ENCODE data around the gene CYP1B1. TPM values are rescaled to one million over a fixed set of nuclear protein-coding genes. Genes with fewer than 3 reads are reported as not detected.

The CYP1B1 gene
- total and polyA plus RNA-seq, 2 donors (not counting 1 experiment from before 2014, with no cell fraction given), result 43.2 to 94.1 TPM

- no peak overlapping the region for H3K9ac ChIP-seq (ENCODE audit: insufficient read depth, low read length)
- H3K9me3 ChIP-seq (ENCODE audit: control insufficient read depth, insufficient read depth, low read depth, low read length), result no peaks in the 10 kb centered on the region
- H3K27ac ChIP-seq (ENCODE audit: insufficient read depth, low read length), result no peak overlapping the region
- no peak overlapping the region for H3K4me2 ChIP-seq (ENCODE audit: extremely low read depth, insufficient read depth, low read length)
- H2AFZ ChIP-seq (ENCODE audit: low read length), result no peak overlapping the region
- no peaks in the 10 kb centered on the region for H3K4me1 ChIP-seq (ENCODE audit: control insufficient read depth, extremely low read depth, insufficient read depth, low read length)
- no peak for DNase-seq (ENCODE audit: low read depth in 2 of 2)
- TF ChIP-seq EZH2 (IDR thresholded peaks at IDR 0.05; ENCODE audit: low read length, missing control alignments), result no peak
- H3K27me3 ChIP-seq (ENCODE audit: control insufficient read depth, insufficient read depth, low read length), result no peaks in the 10 kb centered on the region
- H3K79me2 ChIP-seq (ENCODE audit: control insufficient read depth, insufficient read depth, low read length), result no peaks in the 10 kb centered on the region
- H3K36me3 ChIP-seq (ENCODE audit: control insufficient read depth, insufficient read depth, low read length), result no peaks in the 10 kb centered on the region
- H3K4me3 ChIP-seq (replicated peaks in 1 of 4; ENCODE audit: control extremely low read depth in 1 of 4, insufficient read depth in 1 of 4, low read depth in 3 of 4, low read length in 4 of 4), result no peak overlapping the region
- no peaks in the 10 kb centered on the region for H4K20me1 ChIP-seq (ENCODE audit: control insufficient read depth, extremely low read depth, insufficient read depth, low read length)
Measured at GRCh38 chr2:38029512-38029911, 46.4 kb downstream of the CYP1B1 start.

DNA sequence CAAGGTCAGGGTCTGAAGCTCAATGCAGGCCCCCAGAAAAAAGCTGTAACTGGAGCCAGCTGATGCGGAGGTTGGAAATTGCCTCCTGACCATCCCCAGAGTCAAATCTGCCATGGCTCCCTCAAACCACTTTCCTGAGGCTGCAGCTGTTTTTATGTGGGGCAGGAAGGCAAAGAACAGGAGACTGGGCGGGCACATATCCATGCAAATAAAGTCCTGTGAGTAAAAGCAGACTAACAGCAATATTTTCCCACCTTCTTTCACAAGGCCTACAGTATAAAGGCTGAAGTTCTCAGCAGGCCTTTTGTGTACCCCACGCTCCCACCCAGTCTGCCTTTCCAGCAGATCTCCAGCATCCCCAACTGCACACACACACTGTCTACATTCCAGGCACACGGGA is 47.1 kb downstream of the CYP1B1 start:
- no peak overlapping the region for H3K27ac ChIP-seq (ENCODE audit: insufficient read depth, low read length)
- H3K4me2 ChIP-seq (ENCODE audit: extremely low read depth, insufficient read depth, low read length), result no peak overlapping the region
- H3K9ac ChIP-seq (ENCODE audit: insufficient read depth, low read length), result no peak overlapping the region
- H3K4me3 ChIP-seq (replicated peaks in 1 of 4; ENCODE audit: control extremely low read depth in 1 of 4, insufficient read depth in 1 of 4, low read depth in 3 of 4, low read length in 4 of 4), result no peak overlapping the region
- H3K36me3 ChIP-seq (ENCODE audit: control insufficient read depth, insufficient read depth, low read length), result no peaks in the 10 kb centered on the region
- no peaks in the 10 kb centered on the region for H4K20me1 ChIP-seq (ENCODE audit: control insufficient read depth, extremely low read depth, insufficient read depth, low read length)
- no peaks in the 10 kb centered on the region for H3K9me3 ChIP-seq (ENCODE audit: control insufficient read depth, insufficient read depth, low read depth, low read length)
- H3K79me2 ChIP-seq (ENCODE audit: control insufficient read depth, insufficient read depth, low read length), result no peaks in the 10 kb centered on the region
- TF ChIP-seq, protein P1, sequence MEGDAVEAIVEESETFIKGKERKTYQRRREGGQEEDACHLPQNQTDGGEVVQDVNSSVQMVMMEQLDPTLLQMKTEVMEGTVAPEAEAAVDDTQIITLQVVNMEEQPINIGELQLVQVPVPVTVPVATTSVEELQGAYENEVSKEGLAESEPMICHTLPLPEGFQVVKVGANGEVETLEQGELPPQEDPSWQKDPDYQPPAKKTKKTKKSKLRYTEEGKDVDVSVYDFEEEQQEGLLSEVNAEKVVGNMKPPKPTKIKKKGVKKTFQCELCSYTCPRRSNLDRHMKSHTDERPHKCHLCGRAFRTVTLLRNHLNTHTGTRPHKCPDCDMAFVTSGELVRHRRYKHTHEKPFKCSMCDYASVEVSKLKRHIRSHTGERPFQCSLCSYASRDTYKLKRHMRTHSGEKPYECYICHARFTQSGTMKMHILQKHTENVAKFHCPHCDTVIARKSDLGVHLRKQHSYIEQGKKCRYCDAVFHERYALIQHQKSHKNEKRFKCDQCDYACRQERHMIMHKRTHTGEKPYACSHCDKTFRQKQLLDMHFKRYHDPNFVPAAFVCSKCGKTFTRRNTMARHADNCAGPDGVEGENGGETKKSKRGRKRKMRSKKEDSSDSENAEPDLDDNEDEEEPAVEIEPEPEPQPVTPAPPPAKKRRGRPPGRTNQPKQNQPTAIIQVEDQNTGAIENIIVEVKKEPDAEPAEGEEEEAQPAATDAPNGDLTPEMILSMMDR (conservative IDR thresholded peaks at IDR 0.05 in 1 of 2, IDR thresholded peaks at IDR 0.05 in 1 of 2; ENCODE audit: low read depth in 1 of 2, low read length in 2 of 2), result no peak
- TF ChIP-seq EZH2 (IDR thresholded peaks at IDR 0.05; ENCODE audit: low read length, missing control alignments), result no peak
- no peak for DNase-seq (ENCODE audit: low read depth in 2 of 2)
- H3K4me1 ChIP-seq (ENCODE audit: control insufficient read depth, extremely low read depth, insufficient read depth, low read length), result no peaks in the 10 kb centered on the region
- no peak overlapping the region for H2AFZ ChIP-seq (ENCODE audit: low read length)
- H3K27me3 ChIP-seq (ENCODE audit: control insufficient read depth, insufficient read depth, low read length), result no peaks in the 10 kb centered on the region

DNA sequence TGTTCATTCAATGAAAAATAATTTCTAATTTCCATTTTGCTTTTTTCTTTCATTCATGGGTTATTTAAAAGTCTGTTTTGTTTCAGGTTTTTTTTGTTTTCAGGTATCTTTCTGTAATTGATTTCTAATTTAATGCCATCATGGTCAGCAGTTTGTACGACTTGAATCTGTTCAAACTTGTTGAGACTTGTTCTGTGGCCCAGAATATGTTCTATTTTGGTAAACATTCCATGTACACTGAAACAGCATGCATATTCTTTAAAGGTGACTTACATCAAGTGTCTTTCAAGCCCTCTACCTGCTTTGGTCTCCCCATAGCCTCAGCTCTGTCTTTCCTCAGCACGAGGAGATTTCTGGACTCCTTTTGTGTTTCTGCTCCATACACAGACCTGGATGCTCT is 49.1 kb downstream of the CYP1B1 start:
- H3K27me3 ChIP-seq (ENCODE audit: control insufficient read depth, insufficient read depth, low read length), result no peaks in the 10 kb centered on the region
- H3K27ac ChIP-seq (ENCODE audit: insufficient read depth, low read length), result no peak overlapping the region
- H3K4me2 ChIP-seq (ENCODE audit: extremely low read depth, insufficient read depth, low read length), result no peak overlapping the region
- H2AFZ ChIP-seq (ENCODE audit: low read length), result no peak overlapping the region
- H3K9ac ChIP-seq (ENCODE audit: insufficient read depth, low read length), result no peak overlapping the region
- no peak for TF ChIP-seq EZH2 (IDR thresholded peaks at IDR 0.05; ENCODE audit: low read length, missing control alignments)
- TF ChIP-seq, protein P1 (conservative IDR thresholded peaks at IDR 0.05 in 1 of 2, IDR thresholded peaks at IDR 0.05 in 1 of 2; ENCODE audit: low read depth in 1 of 2, low read length in 2 of 2), result no peak
- H4K20me1 ChIP-seq (ENCODE audit: control insufficient read depth, extremely low read depth, insufficient read depth, low read length), result no peaks in the 10 kb centered on the region
- no peaks in the 10 kb centered on the region for H3K36me3 ChIP-seq (ENCODE audit: control insufficient read depth, insufficient read depth, low read length)
- no peak overlapping the region for H3K4me3 ChIP-seq (replicated peaks in 1 of 4; ENCODE audit: control extremely low read depth in 1 of 4, insufficient read depth in 1 of 4, low read depth in 3 of 4, low read length in 4 of 4)
- H3K9me3 ChIP-seq (ENCODE audit: control insufficient read depth, insufficient read depth, low read depth, low read length), result no peaks in the 10 kb centered on the region
- H3K4me1 ChIP-seq (ENCODE audit: control insufficient read depth, extremely low read depth, insufficient read depth, low read length), result no peaks in the 10 kb centered on the region
- DNase-seq (ENCODE audit: low read depth in 2 of 2), result no peak
- H3K79me2 ChIP-seq (ENCODE audit: control insufficient read depth, insufficient read depth, low read length), result no peaks in the 10 kb centered on the region
